NCI-H1694 (cell line): ENCODE results near the gene ZDHHC1.

Experiments used
- DNase-seq: peaks from one replicate; lab custom pipeline; 2025; lab: John Stamatoyannopoulos, UW

Gene ZDHHC1

GRCh38 chr16:67415872-67416793 lies at the start of gene ZDHHC1:
ZDHHC1 (minus strand) TSS chr16:67416477; CDS start chr16:67407775, 8,702 bp downstream.
- DNase-seq: no peak

GRCh38 chr16:67464565-67464964 lies 48.3 kb upstream of the ZDHHC1 start:
- DNase-seq: no peak

DNA sequence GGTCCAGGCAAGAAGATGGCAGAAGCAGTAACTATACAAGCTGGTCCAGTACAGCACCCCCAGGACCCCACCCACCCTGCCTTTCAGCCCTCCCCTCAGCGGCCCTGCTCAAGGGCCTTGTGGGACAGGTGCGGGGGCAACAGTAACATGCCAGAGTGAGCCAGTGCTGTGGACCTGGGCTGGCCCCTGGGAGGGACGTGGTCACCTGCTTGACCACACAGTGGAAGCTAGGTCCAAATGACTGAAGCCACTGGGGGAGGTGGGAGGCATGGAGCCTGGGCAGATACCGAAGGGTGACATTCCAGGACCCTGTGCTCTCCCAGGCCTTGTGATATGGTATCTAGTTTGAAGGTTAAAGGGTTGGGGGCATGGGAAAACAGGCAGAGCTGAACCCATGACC lies 47.4 kb upstream of the ZDHHC1 start:
- no peak for DNase-seq

DNA sequence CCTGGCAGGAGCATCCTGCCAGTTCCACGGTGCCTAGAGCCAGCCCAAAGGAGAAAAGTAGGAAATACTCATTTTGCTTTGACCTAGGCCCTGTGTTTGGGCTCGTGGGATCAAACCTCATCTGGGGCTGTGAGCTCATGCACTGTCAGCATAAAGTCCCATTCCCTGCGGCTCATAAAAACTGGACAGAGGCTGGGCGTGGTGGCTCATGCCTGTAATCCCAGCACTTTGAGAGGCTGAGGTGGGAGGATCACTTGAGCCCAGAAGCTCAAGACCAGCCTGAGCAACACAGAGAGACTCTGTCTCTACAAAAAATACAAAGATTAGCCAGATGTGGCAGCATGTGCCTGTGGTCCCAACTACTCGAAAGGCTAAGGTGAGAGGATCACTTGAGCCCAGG lies 46.8 kb upstream of the ZDHHC1 start:
- DNase-seq: no peak

- no peak for DNase-seq
These were observed 46.0 kb upstream of the ZDHHC1 start for GRCh38 chr16:67462279-67462655.

DNA sequence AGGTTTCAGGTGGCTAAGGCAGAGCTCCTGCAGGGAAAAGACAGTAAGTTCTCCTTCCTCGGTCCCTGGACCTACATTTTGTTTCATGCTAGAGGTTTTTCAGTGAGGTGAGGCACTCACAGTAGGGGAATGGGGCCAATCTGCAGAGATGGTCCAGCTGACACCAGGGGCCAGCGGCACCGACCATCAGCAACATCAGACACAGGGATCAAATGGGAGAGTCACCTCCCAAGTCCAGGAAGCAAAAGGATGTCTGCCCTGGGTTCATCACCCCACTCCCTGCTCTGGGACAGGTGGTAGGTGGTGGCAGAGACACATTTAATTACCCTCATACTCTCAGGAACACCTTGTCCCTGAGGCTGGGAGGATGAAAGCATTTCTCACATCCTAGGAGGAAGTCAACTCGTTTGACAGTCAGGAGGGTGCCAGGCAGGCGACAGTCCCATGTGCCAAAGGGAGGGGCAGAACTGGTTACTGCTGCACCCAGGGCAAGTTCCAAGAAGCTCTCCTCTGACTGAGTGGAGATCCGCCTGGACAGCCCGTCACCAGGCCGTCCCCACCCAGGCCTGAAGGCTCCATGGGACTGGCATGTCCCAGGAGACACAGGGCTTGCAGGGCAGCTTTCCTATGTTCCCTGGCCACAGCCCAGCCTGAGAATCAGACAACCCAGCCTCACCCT lies 45.5 kb upstream of the ZDHHC1 start:
- no peak for DNase-seq

DNA sequence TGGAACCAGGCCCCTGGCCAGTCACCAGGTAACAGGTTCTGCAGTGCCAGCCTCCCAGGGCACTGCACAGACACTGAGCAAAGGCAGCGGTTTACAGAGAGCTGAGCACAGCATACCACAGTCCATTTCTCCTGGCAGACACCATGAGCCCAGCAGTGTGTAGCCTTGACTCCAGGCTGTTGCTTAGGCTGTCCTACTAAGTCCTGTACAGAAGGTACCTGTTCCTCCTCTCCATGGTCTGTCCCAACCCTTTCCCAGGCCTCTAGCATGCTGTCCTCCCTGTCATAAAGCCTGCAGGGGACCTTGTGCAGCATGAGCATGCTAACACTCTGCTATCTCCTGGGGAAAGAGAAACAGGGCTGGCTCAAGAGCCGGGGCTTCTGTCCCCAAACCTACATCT lies 44.7 kb upstream of the ZDHHC1 start:
- no peak for DNase-seq

- DNase-seq: no peak
These were observed 43.9 kb upstream of the ZDHHC1 start for GRCh38 chr16:67460168-67460567.

DNA sequence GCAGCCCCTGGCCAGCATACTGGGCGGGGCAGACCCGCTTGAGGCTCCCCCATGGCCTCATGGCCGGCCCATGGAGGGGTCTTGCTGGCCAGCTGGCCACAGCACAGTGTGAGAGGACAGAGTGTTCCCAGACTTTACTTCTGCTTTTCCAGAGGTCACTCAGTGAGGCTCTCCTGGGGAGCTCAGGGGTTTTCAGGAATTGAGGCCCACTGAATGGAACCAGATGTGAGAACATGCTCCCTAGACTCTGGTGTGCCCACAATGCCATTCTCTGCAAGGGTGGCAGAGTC lies 43.5 kb upstream of the ZDHHC1 start:
- no peak for DNase-seq

DNA sequence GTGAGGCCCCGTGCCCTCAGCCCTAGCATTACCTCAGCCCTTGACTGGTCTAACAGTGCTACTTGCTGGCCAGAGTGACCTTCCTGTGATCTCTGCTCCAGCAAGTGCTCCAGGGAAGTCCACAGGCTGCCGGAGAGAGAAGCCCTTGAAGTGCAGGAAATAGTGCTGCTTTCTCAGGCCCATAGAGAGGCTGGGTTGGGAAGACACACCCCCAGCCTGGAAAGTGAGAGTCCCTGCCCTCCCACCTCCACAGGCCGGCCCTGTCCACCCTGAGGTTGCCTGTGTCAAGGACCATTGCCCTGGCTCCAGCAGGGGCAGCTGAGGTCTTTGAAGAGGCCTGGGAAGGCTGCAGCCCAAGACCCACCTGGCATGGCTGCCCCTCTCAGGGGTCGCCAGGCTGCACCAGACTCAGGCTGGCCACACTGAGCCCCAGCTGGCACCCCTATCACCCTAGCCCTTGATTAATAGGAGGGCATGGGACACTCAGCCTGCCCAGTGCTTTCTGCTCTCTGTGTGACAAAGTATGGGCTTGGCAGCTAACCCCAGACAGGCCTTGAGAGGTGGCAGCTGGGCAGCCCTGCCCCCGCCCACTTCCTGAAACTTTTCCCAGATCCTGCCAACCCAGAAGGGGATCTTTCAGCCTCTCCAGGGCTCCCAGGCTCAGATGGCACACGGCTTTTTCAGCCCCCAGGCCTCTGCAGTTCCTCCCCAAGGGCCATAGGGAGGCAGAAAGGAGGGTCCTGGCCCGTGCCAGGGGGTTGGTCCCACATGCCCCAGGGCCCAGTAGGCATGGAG lies 43.0 kb upstream of the ZDHHC1 start:
- no peak for DNase-seq

DNA sequence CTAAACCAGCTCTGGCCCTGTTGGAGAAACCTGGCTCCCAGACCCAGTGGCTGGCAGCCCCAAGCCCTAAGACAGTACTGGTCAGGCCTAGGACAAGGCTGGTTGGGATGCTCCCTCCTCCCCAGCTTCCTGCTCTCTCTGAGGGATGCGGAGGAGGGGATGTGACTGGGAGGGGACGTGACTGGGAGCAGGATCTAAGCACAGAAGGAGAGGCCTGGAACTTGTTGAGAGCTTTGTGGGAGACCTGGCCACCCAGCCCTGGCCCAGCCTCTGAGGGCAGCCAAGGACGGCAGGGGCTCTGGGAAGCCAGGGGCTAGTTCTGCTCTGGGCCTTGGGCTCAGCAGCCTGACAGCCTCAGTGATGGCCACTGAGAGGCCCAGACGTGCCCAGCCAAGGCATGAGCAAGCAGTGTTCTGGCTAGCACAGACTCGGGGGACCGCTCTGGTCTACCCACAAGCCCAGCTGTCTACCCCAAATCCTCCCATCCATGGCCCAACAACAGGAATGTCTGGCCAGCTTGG lies 41.9 kb upstream of the ZDHHC1 start:
- no peak for DNase-seq

GRCh38 chr16:67457611-67458010 lies 41.3 kb upstream of the ZDHHC1 start:
- no peak for DNase-seq

- DNase-seq: peak; percentile 16
These were observed 40.3 kb upstream of the ZDHHC1 start for GRCh38 chr16:67456391-67457081.

- no peak for DNase-seq
These were observed 38.6 kb upstream of the ZDHHC1 start for GRCh38 chr16:67454852-67455251.

GRCh38 chr16:67454104-67454503 lies 37.8 kb upstream of the ZDHHC1 start:
- no peak for DNase-seq

GRCh38 chr16:67451704-67452435 lies 35.6 kb upstream of the ZDHHC1 start:
- DNase-seq: no peak

- no peak for DNase-seq
These were observed 34.9 kb upstream of the ZDHHC1 start for GRCh38 chr16:67451061-67451703.

GRCh38 chr16:67449739-67450138 lies 33.5 kb upstream of the ZDHHC1 start:
- DNase-seq: no peak

DNA sequence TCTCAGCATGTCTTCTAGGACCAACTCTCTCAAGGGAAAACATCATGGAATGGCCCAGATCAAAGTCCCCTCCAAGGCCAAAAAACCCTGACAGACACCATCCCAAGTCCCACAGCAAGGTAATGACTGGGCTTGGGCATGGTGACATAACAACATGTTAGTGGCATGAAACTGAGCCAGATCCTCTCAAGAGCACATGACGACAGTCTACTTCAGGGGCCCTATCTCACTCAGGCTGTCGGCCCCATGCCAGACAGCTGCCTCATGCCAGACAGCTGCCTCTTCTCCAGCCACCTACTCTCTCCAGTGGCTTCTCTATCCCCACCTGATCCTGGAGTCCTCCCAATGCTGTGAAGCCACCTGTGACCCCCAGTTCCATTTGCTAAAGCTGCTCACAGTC lies 33.1 kb upstream of the ZDHHC1 start:
- no peak for DNase-seq

GRCh38 chr16:67448580-67448979 lies 32.3 kb upstream of the ZDHHC1 start:
- DNase-seq: no peak
